HepG2 (cell line): ENCODE results near the gene WDR45B.

Experiments
- ARNT ChIP-seq: fragments of 450-650 bp; IDR thresholded peaks from 2 replicates; pipeline ENCODE4 v1.6.1; 2017
- ATF1 ChIP-seq: IDR thresholded peaks from 2 replicates; pipeline ENCODE4 v1.6.1; 2016; ENCODE audit warnings: mild to moderate bottlenecking, control low read depth
- EP300 ChIP-seq, 3 experiments: sonication (generic) in 1 of 3; formaldehyde crosslinking in 1 of 3; IDR thresholded peaks; 2 replicates each; pipeline versions ENCODE4 v1.5.1 to v1.6.1; 2011 to 2020; ENCODE audit warnings: low read depth in 2 of 3, low read length in 2 of 3, borderline replicate concordance in 1 of 3, improper control_type of control experiment in 1 of 3, mild to moderate bottlenecking in 1 of 3, missing genetic modification reagents in 1 of 3, moderate library complexity in 1 of 3
- GABPA ChIP-seq, 2 experiments: IDR thresholded peaks; 2 replicates each; pipeline ENCODE4 v1.6.1; 2011 to 2016; ENCODE audit warnings: low read depth in 2 of 2, low read length in 1 of 2, missing biosample characterization in 1 of 2, missing genetic modification characterization in 1 of 2
- HIVEP1 ChIP-seq: sonication (generic); formaldehyde crosslinking; IDR thresholded peaks from 2 replicates; pipeline ENCODE4 v1.4.0; 2020; ENCODE audit warnings: mild to moderate bottlenecking, missing genetic modification reagents
- MYC ChIP-seq: sonication (generic); formaldehyde crosslinking; IDR thresholded peaks from 2 replicates; pipeline ENCODE4 v1.9.0; 2021; ENCODE audit warnings: missing genetic modification reagents, borderline replicate concordance
- POLR2A ChIP-seq, 2 experiments: IDR thresholded peaks; 2 replicates each; pipeline ENCODE4 v1.6.1; 2011; ENCODE audit warnings: low read depth in 2 of 2, low read length in 2 of 2, mild to moderate bottlenecking in 1 of 2, moderate library complexity in 1 of 2; ENCODE audit not compliant: insufficient read depth in 1 of 2
- SMAD1 ChIP-seq: sonication (generic); formaldehyde crosslinking; IDR thresholded peaks from 2 replicates; pipeline ENCODE4 v1.4.0; 2020; ENCODE audit warnings: missing genetic modification reagents, low read depth, mild to moderate bottlenecking, borderline replicate concordance
- STAT6 ChIP-seq: sonication (generic); formaldehyde crosslinking; IDR thresholded peaks from 2 replicates; pipeline ENCODE4 v1.4.0; 2020; ENCODE audit warnings: missing genetic modification reagents, mild to moderate bottlenecking, borderline replicate concordance
- TP53 ChIP-seq: sonication (generic); formaldehyde crosslinking; conservative IDR thresholded peaks from 2 replicates; pipeline ENCODE4 v1.4.0; 2020; ENCODE audit warnings: missing genetic modification reagents
- ZHX1 ChIP-seq: sonication (generic); formaldehyde crosslinking; IDR thresholded peaks from 2 replicates; pipeline ENCODE4 v1.8.1; 2022; ENCODE audit warnings: low read depth, mild to moderate bottlenecking, missing genetic modification reagents
- ZNF274 ChIP-seq: sonication (generic); formaldehyde crosslinking; IDR thresholded peaks from 2 replicates; pipeline ENCODE4 v1.5.1; 2020; ENCODE audit warnings: mild to moderate bottlenecking, missing genetic modification reagents
- ZNF557 ChIP-seq: sonication (generic); formaldehyde crosslinking; IDR thresholded peaks from 2 replicates; pipeline ENCODE4 v1.4.0; 2020; ENCODE audit warnings: missing genetic modification reagents

GRCh38 chr17:82679586-82680465 is 31.6 kb upstream of the WDR45B start:
- no peak for TF ChIP-seq STAT6 (CRISPR knock-in tag)
- no peak for TF ChIP-seq ZNF557 (CRISPR knock-in tag)
- no peak for TF ChIP-seq TP53 (CRISPR knock-in tag)
- TF ChIP-seq MYC, result peak; percentile 42; the same call in 1 of the 2 replicates
- no peak for TF ChIP-seq EP300 (IDR thresholded peaks at IDR 0.05; ENCODE audit: low read depth in 2 of 2, low read length in 2 of 2)
- no peak for TF ChIP-seq EP300 (CRISPR knock-in tag; IDR thresholded peaks at IDR 0.05; ENCODE audit: borderline replicate concordance)
- no peak for TF ChIP-seq GABPA (IDR thresholded peaks at IDR 0.05; ENCODE audit: low read depth, low read length)
- no peak for TF ChIP-seq GABPA (CRISPR knock-in tag; IDR thresholded peaks at IDR 0.05; ENCODE audit: low read depth)
- TF ChIP-seq ATF1 (CRISPR knock-in tag), result no peak
- no peak for TF ChIP-seq ZNF274
- TF ChIP-seq POLR2A (IDR thresholded peaks at IDR 0.05; ENCODE audit: insufficient read depth in 1 of 2, low read depth in 2 of 2, low read length in 2 of 2), result no peak
- no peak for TF ChIP-seq HIVEP1
- no peak for TF ChIP-seq SMAD1 (CRISPR knock-in tag)
- peak; percentile 38; the same call in 1 of the 2 replicates for TF ChIP-seq ZHX1
- no peak for TF ChIP-seq ARNT
